C4-2B (cell line): ENCODE results near the gene PIERCE2.

Experiments
- ZFX ChIP-seq: fragments of 450-650 bp; IDR thresholded peaks from 2 replicates; pipeline ENCODE4 v1.6.1; 2017
- TF ChIP-seq, protein P1 (sequence below): fragments of 450-650 bp; conservative IDR thresholded peaks from 2 replicates; pipeline ENCODE4 v1.5.1; 2017; ENCODE audit warnings: mild to moderate bottlenecking

DNA sequence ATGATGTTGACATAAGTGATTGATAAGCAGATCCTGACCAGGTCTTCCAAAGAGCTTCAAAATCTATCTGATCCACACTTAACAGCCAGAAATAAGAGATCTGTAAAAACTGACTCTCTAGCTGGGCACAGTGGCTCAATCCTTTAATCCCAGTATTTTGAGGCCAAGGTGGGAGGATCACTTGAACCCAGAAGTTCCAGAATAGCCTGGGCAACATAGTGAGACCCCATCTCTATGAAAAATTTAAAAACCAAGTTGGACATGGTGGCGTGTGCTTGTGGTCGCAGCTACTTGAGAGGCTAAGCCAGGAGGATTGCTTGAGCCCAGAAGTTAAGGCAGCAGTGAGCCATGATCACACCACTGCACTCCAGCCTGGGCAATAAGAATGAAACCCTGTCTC, 45.7 kb upstream of the PIERCE2 start:
- TF ChIP-seq, protein P1, sequence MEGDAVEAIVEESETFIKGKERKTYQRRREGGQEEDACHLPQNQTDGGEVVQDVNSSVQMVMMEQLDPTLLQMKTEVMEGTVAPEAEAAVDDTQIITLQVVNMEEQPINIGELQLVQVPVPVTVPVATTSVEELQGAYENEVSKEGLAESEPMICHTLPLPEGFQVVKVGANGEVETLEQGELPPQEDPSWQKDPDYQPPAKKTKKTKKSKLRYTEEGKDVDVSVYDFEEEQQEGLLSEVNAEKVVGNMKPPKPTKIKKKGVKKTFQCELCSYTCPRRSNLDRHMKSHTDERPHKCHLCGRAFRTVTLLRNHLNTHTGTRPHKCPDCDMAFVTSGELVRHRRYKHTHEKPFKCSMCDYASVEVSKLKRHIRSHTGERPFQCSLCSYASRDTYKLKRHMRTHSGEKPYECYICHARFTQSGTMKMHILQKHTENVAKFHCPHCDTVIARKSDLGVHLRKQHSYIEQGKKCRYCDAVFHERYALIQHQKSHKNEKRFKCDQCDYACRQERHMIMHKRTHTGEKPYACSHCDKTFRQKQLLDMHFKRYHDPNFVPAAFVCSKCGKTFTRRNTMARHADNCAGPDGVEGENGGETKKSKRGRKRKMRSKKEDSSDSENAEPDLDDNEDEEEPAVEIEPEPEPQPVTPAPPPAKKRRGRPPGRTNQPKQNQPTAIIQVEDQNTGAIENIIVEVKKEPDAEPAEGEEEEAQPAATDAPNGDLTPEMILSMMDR: no peak
- TF ChIP-seq ZFX: no peak
